ENCODE measurements around the gene JMJD4.

The JMJD4 gene

DNA sequence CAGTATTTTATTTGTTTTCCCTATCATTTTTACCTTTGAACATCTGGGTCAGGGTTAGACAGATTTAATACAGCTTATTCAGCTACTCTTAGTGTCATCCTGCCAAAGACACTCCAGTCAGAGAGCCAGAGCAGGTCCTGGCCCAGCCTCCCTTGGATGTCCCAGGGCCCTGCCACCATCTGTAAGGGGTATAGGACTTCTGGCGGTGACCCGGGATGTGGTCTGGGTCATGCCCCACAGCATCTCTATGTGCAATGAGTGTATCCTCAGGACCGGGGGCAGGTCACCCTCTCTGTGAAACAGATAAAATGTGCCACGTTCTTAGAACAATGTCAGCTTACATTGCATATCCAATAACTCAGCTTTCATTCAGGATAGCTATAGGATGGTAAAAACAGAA lies 42.5 kb upstream of the JMJD4 start:
- DNase-seq (no peak), ATAC-seq (ENCODE audit: insufficient read depth, low read depth) (no peak)
- no peak overlapping the region for H3K9ac ChIP-seq (ENCODE audit: low read depth, low read length)
- H3K9me3 ChIP-seq (ENCODE audit: insufficient read depth, low read length, severe bottlenecking), result no peaks in the 10 kb centered on the region
- no peak overlapping the region for H3K4me2 ChIP-seq (ENCODE audit: insufficient read depth, low read length)
- peaks cover 69% of the 10 kb centered on the region for H3K36me3 ChIP-seq (ENCODE audit: insufficient read depth, low read length)
- no peaks in the 10 kb centered on the region for H3K79me2 ChIP-seq (ENCODE audit: insufficient read depth, low read length)
- no peaks in the 10 kb centered on the region for H3K4me1 ChIP-seq (ENCODE audit: insufficient read depth, low read length)
- peaks cover 16% of the 10 kb centered on the region; the same call in 1 of the 2 replicates for H4K20me1 ChIP-seq (ENCODE audit: insufficient read depth, low read length)
- TF ChIP-seq EZH2 (IDR thresholded peaks at IDR 0.05; ENCODE audit: borderline replicate concordance, low read depth, low read length, severe bottlenecking), result no peak
- TF ChIP-seq, protein P1, sequence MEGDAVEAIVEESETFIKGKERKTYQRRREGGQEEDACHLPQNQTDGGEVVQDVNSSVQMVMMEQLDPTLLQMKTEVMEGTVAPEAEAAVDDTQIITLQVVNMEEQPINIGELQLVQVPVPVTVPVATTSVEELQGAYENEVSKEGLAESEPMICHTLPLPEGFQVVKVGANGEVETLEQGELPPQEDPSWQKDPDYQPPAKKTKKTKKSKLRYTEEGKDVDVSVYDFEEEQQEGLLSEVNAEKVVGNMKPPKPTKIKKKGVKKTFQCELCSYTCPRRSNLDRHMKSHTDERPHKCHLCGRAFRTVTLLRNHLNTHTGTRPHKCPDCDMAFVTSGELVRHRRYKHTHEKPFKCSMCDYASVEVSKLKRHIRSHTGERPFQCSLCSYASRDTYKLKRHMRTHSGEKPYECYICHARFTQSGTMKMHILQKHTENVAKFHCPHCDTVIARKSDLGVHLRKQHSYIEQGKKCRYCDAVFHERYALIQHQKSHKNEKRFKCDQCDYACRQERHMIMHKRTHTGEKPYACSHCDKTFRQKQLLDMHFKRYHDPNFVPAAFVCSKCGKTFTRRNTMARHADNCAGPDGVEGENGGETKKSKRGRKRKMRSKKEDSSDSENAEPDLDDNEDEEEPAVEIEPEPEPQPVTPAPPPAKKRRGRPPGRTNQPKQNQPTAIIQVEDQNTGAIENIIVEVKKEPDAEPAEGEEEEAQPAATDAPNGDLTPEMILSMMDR (IDR thresholded peaks at IDR 0.05; ENCODE audit: borderline replicate concordance, extremely low read depth, low read length, poor library complexity, severe bottlenecking), result no peak
- H2AFZ ChIP-seq (ENCODE audit: low read depth, low read length), result no peak overlapping the region
- H3K27me3 ChIP-seq (ENCODE audit: insufficient read depth, low read length, poor library complexity), result no peaks in the 10 kb centered on the region
- H3K27ac ChIP-seq (ENCODE audit: low read length), result no peak overlapping the region
- H3K4me3 ChIP-seq (ENCODE audit: low read depth in 1 of 2, low read length in 2 of 2), result no peak overlapping the region

DNA sequence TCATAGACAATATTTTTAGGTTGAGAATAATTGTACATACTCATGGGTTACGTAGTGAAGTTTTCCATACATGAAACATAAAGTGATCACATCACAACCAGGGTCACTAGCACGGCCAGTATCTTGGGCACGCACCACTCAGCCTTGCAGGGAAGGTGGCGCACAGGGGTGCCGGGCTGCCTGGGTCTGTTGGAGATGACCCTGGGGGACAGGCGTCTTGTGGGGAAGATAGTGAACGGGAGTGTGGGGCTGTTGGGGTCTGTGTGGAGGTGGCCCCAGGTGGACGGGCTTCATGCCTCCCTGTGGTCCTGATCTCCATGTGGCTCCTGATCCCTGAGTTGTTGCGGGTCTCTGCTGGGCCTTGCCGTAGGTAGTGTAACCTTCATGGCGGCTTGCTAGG lies 42.1 kb upstream of the JMJD4 start:
- H4K20me1 ChIP-seq (ENCODE audit: insufficient read depth, low read length), result peaks cover 16% of the 10 kb centered on the region; the same call in 1 of the 2 replicates
- no peak overlapping the region for H3K4me3 ChIP-seq (ENCODE audit: low read depth in 1 of 2, low read length in 2 of 2)
- H3K27me3 ChIP-seq (ENCODE audit: insufficient read depth, low read length, poor library complexity), result no peaks in the 10 kb centered on the region
- H3K9ac ChIP-seq (ENCODE audit: low read depth, low read length), result no peak overlapping the region
- ATAC-seq (ENCODE audit: insufficient read depth, low read depth), result no peak
- TF ChIP-seq EZH2 (IDR thresholded peaks at IDR 0.05; ENCODE audit: borderline replicate concordance, low read depth, low read length, severe bottlenecking), result no peak
- TF ChIP-seq, protein P1 (IDR thresholded peaks at IDR 0.05; ENCODE audit: borderline replicate concordance, extremely low read depth, low read length, poor library complexity, severe bottlenecking), result no peak
- no peaks in the 10 kb centered on the region for H3K79me2 ChIP-seq (ENCODE audit: insufficient read depth, low read length)
- H3K27ac ChIP-seq (ENCODE audit: low read length), result no peak overlapping the region
- H3K9me3 ChIP-seq (ENCODE audit: insufficient read depth, low read length, severe bottlenecking), result no peaks in the 10 kb centered on the region
- no peak overlapping the region for H3K4me2 ChIP-seq (ENCODE audit: insufficient read depth, low read length)
- H3K36me3 ChIP-seq (ENCODE audit: insufficient read depth, low read length), result peaks cover 64% of the 10 kb centered on the region
- no peak overlapping the region for H2AFZ ChIP-seq (ENCODE audit: low read depth, low read length)
- H3K4me1 ChIP-seq (ENCODE audit: insufficient read depth, low read length), result no peaks in the 10 kb centered on the region
- DNase-seq, result no peak

DNA sequence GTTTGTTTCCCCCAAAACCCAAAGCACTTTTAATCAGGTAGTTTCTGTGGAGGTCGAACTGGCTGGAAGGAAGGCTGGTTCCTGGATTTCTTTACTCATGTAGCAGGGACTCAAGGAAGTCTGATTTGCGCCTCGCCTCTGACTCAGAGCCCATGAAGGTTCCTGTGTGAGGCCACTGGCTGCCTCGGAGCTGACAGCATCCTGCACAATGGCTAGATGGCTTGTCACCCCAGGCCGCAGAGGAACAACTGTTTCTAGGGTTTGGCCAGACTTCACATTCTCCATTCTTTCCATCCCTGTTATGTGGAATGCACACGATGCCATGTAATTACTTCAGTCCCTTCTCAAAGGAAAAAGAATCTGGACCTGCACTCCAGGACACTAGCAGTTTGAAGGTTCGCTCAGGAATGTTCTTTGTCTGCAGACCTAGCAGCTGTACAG lies 41.2 kb upstream of the JMJD4 start:
- no peaks in the 10 kb centered on the region for H3K27me3 ChIP-seq (ENCODE audit: insufficient read depth, low read length, poor library complexity)
- H3K9me3 ChIP-seq (ENCODE audit: insufficient read depth, low read length, severe bottlenecking), result no peaks in the 10 kb centered on the region
- H3K4me2 ChIP-seq (ENCODE audit: insufficient read depth, low read length), result no peak overlapping the region
- no peak overlapping the region for H3K4me3 ChIP-seq (ENCODE audit: low read depth in 1 of 2, low read length in 2 of 2)
- peaks cover 58% of the 10 kb centered on the region for H3K36me3 ChIP-seq (ENCODE audit: insufficient read depth, low read length)
- no peak overlapping the region for H3K27ac ChIP-seq (ENCODE audit: low read length)
- no peaks in the 10 kb centered on the region for H3K4me1 ChIP-seq (ENCODE audit: insufficient read depth, low read length)
- H3K9ac ChIP-seq (ENCODE audit: low read depth, low read length), result no peak overlapping the region
- TF ChIP-seq, protein P1 (IDR thresholded peaks at IDR 0.05; ENCODE audit: borderline replicate concordance, extremely low read depth, low read length, poor library complexity, severe bottlenecking), result no peak
- no peak for TF ChIP-seq EZH2 (IDR thresholded peaks at IDR 0.05; ENCODE audit: borderline replicate concordance, low read depth, low read length, severe bottlenecking)
- ATAC-seq (ENCODE audit: insufficient read depth, low read depth) (no peak), DNase-seq (no peak)
- peaks cover 13% of the 10 kb centered on the region; the same call in 1 of the 2 replicates for H4K20me1 ChIP-seq (ENCODE audit: insufficient read depth, low read length)
- H3K79me2 ChIP-seq (ENCODE audit: insufficient read depth, low read length), result no peaks in the 10 kb centered on the region
- H2AFZ ChIP-seq (ENCODE audit: low read depth, low read length), result no peak overlapping the region

DNA sequence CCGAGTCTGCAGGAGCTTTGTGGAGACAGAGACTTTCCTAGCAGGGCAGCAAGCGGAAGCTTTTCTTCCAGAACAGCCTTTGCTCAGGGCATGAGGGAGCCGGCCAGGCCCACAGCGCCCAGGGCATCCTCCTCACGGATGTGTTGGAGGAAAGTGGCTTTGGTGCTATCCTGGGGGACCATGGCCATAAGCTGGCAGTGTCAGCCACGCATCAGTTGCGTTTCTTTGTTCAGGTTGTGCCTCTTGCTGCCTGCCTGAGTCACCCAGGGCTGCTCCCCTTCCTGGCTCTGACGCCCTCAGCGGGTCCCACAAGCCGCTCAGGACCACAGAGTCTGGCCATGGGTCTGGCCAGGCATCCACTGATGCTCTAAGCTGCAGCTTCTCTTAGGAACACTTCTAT lies 40.7 kb upstream of the JMJD4 start:
- no peak for ATAC-seq (ENCODE audit: insufficient read depth, low read depth)

More for the DNA sequence above, 40.7 kb upstream of the JMJD4 start:
- peaks cover 13% of the 10 kb centered on the region; the same call in 1 of the 2 replicates for H4K20me1 ChIP-seq (ENCODE audit: insufficient read depth, low read length)
- no peak for DNase-seq
- no peak overlapping the region for H2AFZ ChIP-seq (ENCODE audit: low read depth, low read length)
- H3K4me2 ChIP-seq (ENCODE audit: insufficient read depth, low read length), result no peak overlapping the region
- H3K4me3 ChIP-seq (ENCODE audit: low read depth in 1 of 2, low read length in 2 of 2), result no peak overlapping the region
- no peaks in the 10 kb centered on the region for H3K4me1 ChIP-seq (ENCODE audit: insufficient read depth, low read length)
- no peak for TF ChIP-seq EZH2 (IDR thresholded peaks at IDR 0.05; ENCODE audit: borderline replicate concordance, low read depth, low read length, severe bottlenecking)
- TF ChIP-seq, protein P1 (IDR thresholded peaks at IDR 0.05; ENCODE audit: borderline replicate concordance, extremely low read depth, low read length, poor library complexity, severe bottlenecking), result no peak
- no peaks in the 10 kb centered on the region for H3K9me3 ChIP-seq (ENCODE audit: insufficient read depth, low read length, severe bottlenecking)
- H3K79me2 ChIP-seq (ENCODE audit: insufficient read depth, low read length), result no peaks in the 10 kb centered on the region
- no peaks in the 10 kb centered on the region for H3K27me3 ChIP-seq (ENCODE audit: insufficient read depth, low read length, poor library complexity)
- H3K27ac ChIP-seq (ENCODE audit: low read length), result no peak overlapping the region
- H3K9ac ChIP-seq (ENCODE audit: low read depth, low read length), result no peak overlapping the region
- peaks cover 60% of the 10 kb centered on the region for H3K36me3 ChIP-seq (ENCODE audit: insufficient read depth, low read length)

All from DND-41 (cell line).